ENCODE measurements around the gene SLC26A11. TPM values are rescaled to one million over a fixed set of nuclear protein-coding genes. Genes with fewer than 3 reads are reported as not detected.

The SLC26A11 gene
- total and polyA plus RNA-seq, 4 donors = 19.2 to 61.7 (median 34.1) TPM

DNA sequence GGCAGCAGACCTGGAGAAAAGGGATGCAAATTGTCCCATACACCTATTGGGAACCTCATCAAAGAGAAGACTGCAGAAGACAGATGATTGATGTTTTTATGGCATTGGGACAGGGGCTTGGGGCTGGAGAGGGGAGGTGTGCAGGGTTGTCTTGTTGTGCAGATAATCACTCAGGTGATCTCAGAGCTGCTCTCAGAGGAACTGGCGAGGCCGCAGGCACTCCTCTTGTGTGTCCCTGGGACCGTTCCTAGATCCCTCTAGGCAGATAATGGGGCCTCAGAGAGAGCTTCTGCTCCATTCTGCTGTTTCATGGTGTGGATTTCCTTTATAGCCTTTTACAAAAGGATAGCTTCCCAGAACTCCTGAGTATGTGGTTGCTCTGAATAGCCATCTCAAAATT is 42.1 kb downstream of the SLC26A11 start:
- no peak overlapping the region for H3K27ac ChIP-seq (ENCODE audit: low read depth, low read length)
- H3K4me3 ChIP-seq (ENCODE audit: low read depth, low read length) = no peak overlapping the region
- WGBS (ENCODE audit: insufficient coverage) = 46% methylated on average over 3 of the region's 3 CpGs
- no peak for DNase-seq (ENCODE audit: low read depth in 4 of 6, low spot score in 6 of 6)
- no peaks in the 10 kb centered on the region for H3K9me3 ChIP-seq (ENCODE audit: control insufficient read depth, insufficient read depth, low read length)
- peaks cover 14% of the 10 kb centered on the region for H3K36me3 ChIP-seq (ENCODE audit: control insufficient read depth, insufficient read depth, low read length)
- no peaks in the 10 kb centered on the region for H3K27me3 ChIP-seq (ENCODE audit: control insufficient read depth, insufficient read depth, low read length)
- peaks cover 41% of the 10 kb centered on the region for H3K4me1 ChIP-seq (ENCODE audit: control insufficient read depth, insufficient read depth, low read length)

DNA sequence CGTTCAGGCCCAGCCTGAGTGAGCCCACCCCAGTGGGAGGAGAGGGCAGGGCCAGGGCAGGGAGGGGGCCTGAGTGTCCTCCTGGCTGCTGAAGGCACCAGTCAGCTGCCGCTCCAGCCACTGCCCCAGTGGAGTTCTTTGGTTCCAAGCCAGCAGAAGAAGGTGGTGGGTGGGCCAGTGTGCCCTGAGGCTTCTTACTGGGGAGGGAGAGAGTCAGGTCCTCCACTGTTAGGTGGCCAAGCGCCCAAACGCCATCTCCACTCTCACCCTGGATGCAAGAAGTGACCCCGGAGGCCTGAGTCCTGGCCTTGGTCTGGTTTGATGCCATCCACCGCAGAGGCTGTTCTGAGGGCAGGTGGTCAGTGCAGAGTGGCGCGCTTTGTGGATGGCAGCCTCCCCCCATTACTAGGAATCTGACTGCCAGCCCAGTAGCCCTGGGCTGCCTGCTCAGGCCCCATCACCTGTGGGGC is 42.6 kb downstream of the SLC26A11 start:
- no peaks in the 10 kb centered on the region for H3K9me3 ChIP-seq (ENCODE audit: control insufficient read depth, insufficient read depth, low read length)
- 47% methylated on average over 2 of the region's 8 CpGs for WGBS (ENCODE audit: insufficient coverage)
- H3K4me1 ChIP-seq (ENCODE audit: control insufficient read depth, insufficient read depth, low read length) = peaks cover 41% of the 10 kb centered on the region
- H3K27ac ChIP-seq (ENCODE audit: low read depth, low read length) = peak overlapping the region; percentile 48
- peaks cover 14% of the 10 kb centered on the region for H3K36me3 ChIP-seq (ENCODE audit: control insufficient read depth, insufficient read depth, low read length)
- no peaks in the 10 kb centered on the region for H3K27me3 ChIP-seq (ENCODE audit: control insufficient read depth, insufficient read depth, low read length)
- no peak for DNase-seq (ENCODE audit: low read depth in 4 of 6, low spot score in 6 of 6)
- no peak overlapping the region for H3K4me3 ChIP-seq (ENCODE audit: low read depth, low read length)

DNA sequence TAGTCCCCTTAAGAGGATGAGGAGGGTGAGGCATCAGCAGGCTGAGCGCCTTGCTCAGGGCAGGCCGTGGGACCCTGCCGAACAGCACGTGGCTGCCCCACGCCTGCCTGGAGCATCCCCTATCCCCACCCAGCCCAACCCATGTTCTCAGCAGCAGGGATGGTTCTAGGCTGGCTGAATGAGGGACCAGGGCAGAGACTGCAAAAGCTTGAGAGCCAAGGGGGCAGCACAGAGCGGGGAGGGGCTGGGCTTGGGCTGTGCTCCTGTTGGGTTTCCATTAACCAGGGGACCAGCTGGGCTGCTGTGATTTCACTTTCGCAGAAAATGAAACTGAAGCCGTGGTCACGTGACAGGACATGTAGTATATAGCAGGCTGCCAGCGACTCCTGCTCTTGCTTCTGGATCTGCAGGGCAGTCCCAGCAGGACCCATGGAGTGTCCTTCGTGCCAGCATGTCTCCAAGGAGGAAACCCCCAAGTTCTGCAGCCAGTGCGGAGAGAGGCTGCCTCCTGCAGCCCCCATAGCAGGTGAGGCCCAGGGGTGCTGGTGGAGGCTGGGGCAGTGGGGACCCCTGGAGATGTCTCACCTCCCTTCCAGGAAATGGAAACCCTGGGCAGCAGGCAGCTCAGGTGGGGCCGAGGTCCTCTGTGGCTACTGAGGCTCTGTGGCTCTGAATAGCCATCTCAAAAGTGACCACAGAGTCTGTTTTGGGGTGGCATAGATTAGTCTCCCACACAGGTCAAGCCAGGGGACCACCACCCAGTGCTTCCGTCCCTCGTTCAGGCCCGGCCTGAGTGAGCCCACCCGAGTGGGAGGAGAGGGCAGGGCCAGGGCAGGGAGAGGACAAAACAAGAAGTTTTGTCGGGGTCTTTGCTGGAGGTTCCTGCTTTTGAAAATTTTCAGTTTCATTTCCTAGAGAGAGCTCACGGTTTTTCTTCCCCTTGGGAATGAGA is 43.3 kb downstream of the SLC26A11 start:
- Histone ChIP-seq H3K9me3 (ENCODE audit: control insufficient read depth, insufficient read depth, low read length) (no peaks in the 10 kb centered on the region), H3K27me3 (ENCODE audit: control insufficient read depth, insufficient read depth, low read length) (no peaks in the 10 kb centered on the region), H3K4me1 (ENCODE audit: control insufficient read depth, insufficient read depth, low read length) (peaks cover 41% of the 10 kb centered on the region), H3K36me3 (ENCODE audit: control insufficient read depth, insufficient read depth, low read length) (peaks cover 14% of the 10 kb centered on the region), H3K4me3 (ENCODE audit: low read depth, low read length) (peak overlapping the region; percentile 24), H3K27ac (ENCODE audit: low read depth, low read length) (peak overlapping the region; percentile 48)
- peak in 3 of 6 donors; percentile 9 to 77 (median 76) for DNase-seq (ENCODE audit: low read depth in 4 of 6, low spot score in 6 of 6)
- WGBS (ENCODE audit: insufficient coverage) = 64% methylated on average over 13 of the region's 19 CpGs

GRCh38 chr17:80264205-80265075 is 44.2 kb downstream of the SLC26A11 start:
- Histone ChIP-seq H3K27ac (ENCODE audit: low read depth, low read length) (no peak overlapping the region), H3K36me3 (ENCODE audit: control insufficient read depth, insufficient read depth, low read length) (peaks cover 17% of the 10 kb centered on the region), H3K4me3 (ENCODE audit: low read depth, low read length) (no peak overlapping the region)

DNA sequence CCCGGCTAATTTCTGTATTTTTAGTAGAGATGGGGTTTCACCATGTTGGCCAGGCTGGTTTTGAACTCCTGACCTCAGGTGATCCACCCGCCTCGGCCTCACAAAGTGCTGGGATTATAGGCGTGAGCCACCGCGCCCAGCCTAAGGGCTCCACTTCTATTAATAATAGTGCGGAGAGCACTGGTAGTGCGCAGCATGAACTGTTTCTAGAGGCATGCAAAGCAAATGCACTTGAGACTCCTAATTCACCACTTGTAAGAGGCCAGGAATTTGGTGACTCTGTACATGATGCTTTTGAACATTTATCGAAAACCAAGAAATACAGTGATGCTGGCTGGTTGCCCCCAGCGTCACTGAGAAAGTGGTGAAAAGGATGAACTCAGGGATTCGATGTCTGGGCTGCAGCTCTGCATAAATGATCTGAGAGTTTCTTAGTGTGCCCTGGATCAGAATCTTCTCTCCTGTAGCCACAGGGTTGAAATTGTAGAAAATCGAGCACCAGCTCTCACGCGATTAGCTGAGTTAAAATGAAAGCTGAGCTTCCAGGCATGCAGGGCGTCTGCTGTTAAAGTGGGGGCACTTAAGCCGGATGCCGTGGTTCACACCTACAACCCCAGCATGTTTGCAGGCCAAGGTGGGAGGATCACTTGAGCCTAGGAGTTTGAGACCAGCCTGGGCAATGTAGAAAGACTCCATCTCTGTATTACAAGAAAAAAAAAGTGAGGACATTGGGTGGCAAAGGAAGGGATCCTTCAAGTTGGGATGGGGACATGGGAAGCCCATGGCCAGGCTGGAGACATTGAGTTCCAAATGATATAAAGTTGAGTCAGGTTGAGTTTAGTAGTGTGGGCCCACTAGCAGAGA is 45.2 kb downstream of the SLC26A11 start:
- Histone ChIP-seq H3K27ac (ENCODE audit: low read depth, low read length) (no peak overlapping the region), H3K9me3 (ENCODE audit: control insufficient read depth, insufficient read depth, low read length) (no peaks in the 10 kb centered on the region), H3K4me3 (ENCODE audit: low read depth, low read length) (no peak overlapping the region), H3K36me3 (ENCODE audit: control insufficient read depth, insufficient read depth, low read length) (peaks cover 17% of the 10 kb centered on the region), H3K27me3 (ENCODE audit: control insufficient read depth, insufficient read depth, low read length) (no peaks in the 10 kb centered on the region), H3K4me1 (ENCODE audit: control insufficient read depth, insufficient read depth, low read length) (peaks cover 42% of the 10 kb centered on the region)
- no peak for DNase-seq (ENCODE audit: low read depth in 4 of 6, low spot score in 6 of 6)
- WGBS (ENCODE audit: insufficient coverage) = 91% methylated on average over 7 of the region's 17 CpGs

More at GRCh38 chr17:80264205-80265075, 44.2 kb downstream of the SLC26A11 start:
- 87% methylated on average over 16 of the region's 19 CpGs for WGBS (ENCODE audit: insufficient coverage)
- Histone ChIP-seq H3K4me1 (ENCODE audit: control insufficient read depth, insufficient read depth, low read length) (peaks cover 41% of the 10 kb centered on the region), H3K9me3 (ENCODE audit: control insufficient read depth, insufficient read depth, low read length) (no peaks in the 10 kb centered on the region), H3K27me3 (ENCODE audit: control insufficient read depth, insufficient read depth, low read length) (no peaks in the 10 kb centered on the region)
- no peak for DNase-seq (ENCODE audit: low read depth in 4 of 6, low spot score in 6 of 6)

DNA sequence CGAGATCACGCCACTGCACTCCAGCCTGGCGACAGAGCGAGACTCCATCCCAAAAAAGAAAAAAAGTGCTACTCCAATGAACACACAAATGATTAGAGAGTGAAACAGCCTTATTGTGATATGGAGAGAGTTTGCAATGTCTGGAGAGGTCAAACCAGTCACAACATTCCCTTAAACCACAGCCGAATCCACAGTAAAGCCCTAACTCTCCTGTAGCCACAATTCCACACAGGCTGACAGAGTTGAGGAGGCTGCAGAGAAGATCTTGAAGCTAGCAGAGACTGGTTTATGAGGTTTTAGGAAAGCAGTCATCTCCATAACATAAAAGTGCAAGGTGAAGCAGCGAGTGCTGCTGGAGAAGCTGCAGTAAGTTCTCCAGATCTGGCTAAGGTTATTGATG is 47.2 kb downstream of the SLC26A11 start:
- no peak overlapping the region for H3K27ac ChIP-seq (ENCODE audit: low read depth, low read length)
- peaks cover 33% of the 10 kb centered on the region for H3K4me1 ChIP-seq (ENCODE audit: control insufficient read depth, insufficient read depth, low read length)
- DNase-seq (ENCODE audit: low read depth in 4 of 6, low spot score in 6 of 6) = no peak
- WGBS (ENCODE audit: insufficient coverage) = 100% methylated on average over 2 of the region's 6 CpGs
- H3K36me3 ChIP-seq (ENCODE audit: control insufficient read depth, insufficient read depth, low read length) = peaks cover 17% of the 10 kb centered on the region
- no peaks in the 10 kb centered on the region for H3K9me3 ChIP-seq (ENCODE audit: control insufficient read depth, insufficient read depth, low read length)
- H3K27me3 ChIP-seq (ENCODE audit: control insufficient read depth, insufficient read depth, low read length) = no peaks in the 10 kb centered on the region
- no peak overlapping the region for H3K4me3 ChIP-seq (ENCODE audit: low read depth, low read length)

- Histone ChIP-seq H3K27me3 (ENCODE audit: control insufficient read depth, insufficient read depth, low read length) (no peaks in the 10 kb centered on the region), H3K27ac (ENCODE audit: low read depth, low read length) (no peak overlapping the region), H3K4me1 (ENCODE audit: control insufficient read depth, insufficient read depth, low read length) (peaks cover 22% of the 10 kb centered on the region), H3K9me3 (ENCODE audit: control insufficient read depth, insufficient read depth, low read length) (no peaks in the 10 kb centered on the region), H3K4me3 (ENCODE audit: low read depth, low read length) (no peak overlapping the region), H3K36me3 (ENCODE audit: control insufficient read depth, insufficient read depth, low read length) (peaks cover 20% of the 10 kb centered on the region)
- DNase-seq (ENCODE audit: low read depth in 4 of 6, low spot score in 6 of 6) = no peak
- 13% methylated on average over 1 of the region's 4 CpGs for WGBS (ENCODE audit: insufficient coverage)
These were observed 48.2 kb downstream of the SLC26A11 start for GRCh38 chr17:80268427-80268826.

DNA sequence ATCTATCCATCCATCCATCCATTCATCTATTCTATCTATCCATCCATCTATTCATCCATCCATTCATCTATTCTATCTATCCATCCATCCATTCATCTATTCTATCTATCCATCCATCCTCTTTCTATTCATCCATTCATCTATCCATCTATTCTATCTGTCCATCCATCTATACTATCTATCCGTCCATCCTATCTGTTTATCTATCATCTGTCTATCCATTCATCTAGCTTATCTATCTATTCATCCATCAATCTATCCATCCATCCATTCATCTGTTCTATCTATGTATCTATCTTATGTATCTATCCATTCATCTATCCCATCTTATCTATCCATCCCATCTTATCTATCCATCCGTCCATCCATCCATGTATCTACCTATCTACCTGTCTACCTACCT is 49.2 kb downstream of the SLC26A11 start:
- H3K36me3 ChIP-seq (ENCODE audit: control insufficient read depth, insufficient read depth, low read length) = peaks cover 17% of the 10 kb centered on the region
- no peaks in the 10 kb centered on the region for H3K9me3 ChIP-seq (ENCODE audit: control insufficient read depth, insufficient read depth, low read length)
- 100% methylated on average over 1 of the region's 2 CpGs for WGBS (ENCODE audit: insufficient coverage)
- no peaks in the 10 kb centered on the region for H3K27me3 ChIP-seq (ENCODE audit: control insufficient read depth, insufficient read depth, low read length)
- peaks cover 13% of the 10 kb centered on the region for H3K4me1 ChIP-seq (ENCODE audit: control insufficient read depth, insufficient read depth, low read length)
- no peak overlapping the region for H3K27ac ChIP-seq (ENCODE audit: low read depth, low read length)
- H3K4me3 ChIP-seq (ENCODE audit: low read depth, low read length) = no peak overlapping the region
- DNase-seq (ENCODE audit: low read depth in 4 of 6, low spot score in 6 of 6) = no peak

- H3K36me3 ChIP-seq (ENCODE audit: control insufficient read depth, insufficient read depth, low read length) = peaks cover 16% of the 10 kb centered on the region
- H3K4me1 ChIP-seq (ENCODE audit: control insufficient read depth, insufficient read depth, low read length) = peaks cover 11% of the 10 kb centered on the region
- peak in 2 of 6 donors; percentile 38 to 43 for DNase-seq (ENCODE audit: low read depth in 4 of 6, low spot score in 6 of 6)
- H3K27me3 ChIP-seq (ENCODE audit: control insufficient read depth, insufficient read depth, low read length) = no peaks in the 10 kb centered on the region
- H3K9me3 ChIP-seq (ENCODE audit: control insufficient read depth, insufficient read depth, low read length) = no peaks in the 10 kb centered on the region
- 47% methylated on average over 10 of the region's 10 CpGs for WGBS (ENCODE audit: insufficient coverage)
- H3K27ac ChIP-seq (ENCODE audit: low read depth, low read length) = no peak overlapping the region
- no peak overlapping the region for H3K4me3 ChIP-seq (ENCODE audit: low read depth, low read length)
These were observed 49.9 kb downstream of the SLC26A11 start for GRCh38 chr17:80270104-80270503.

Data from spinal cord (tissue), 10 donors.